Heart left ventricle (tissue), 13 donors: ENCODE results near the gene FNBP1.

Experiments
- CTCF ChIP-seq, 12 donors: fragments of 200-600 bp; sonication (generic) in 4 of 12; IDR thresholded peaks; one replicate each; pipeline versions ENCODE4 v1.5.0 to v1.8.0; 2018 to 2022; ENCODE audit warnings: antibody characterized with exemption in 12 of 12, mild to moderate bottlenecking in 5 of 12
- POLR2A ChIP-seq, 2 donors: fragments of 450-650 bp; IDR thresholded peaks; one replicate each; pipeline ENCODE4 v1.6.1; 2017; ENCODE audit warnings: antibody characterized with exemption in 2 of 2, mild to moderate bottlenecking in 2 of 2, moderate library complexity in 2 of 2
- donor health status: ischemic (EF 13 %, LVEDD 7.1; RV severe dilation, severe dysfunction).
- donor health status: DM: no; HTN: yes; CAD: no.
- donor health status: DM: no; HTN: no; CAD: no.
- donor health status: ischemic (EF 25% LVEDD 6.9; RV normal size, moderate dysfunction).
- donor health status: ischemic (EF 25% LVEDD 5.7; RV mildly dilated, moderate dysfunction).
- donor health status: ischemic (EF 35%, LVEDD 5.7; RV mildly dilated, moderate dysfunction).
- donor health status: nonischemic (EF 11% LVEDD 7.7; RV severe dilation, severe dysfunction).
- donor health status: DM: yes; HTN: yes; CAD: no.
- donor health status: PGD.
- donor health status: ischemic (EF 29% LVEDD 5.4; RV normal size, mild dysfunction).
- donor health status: nonischemic (EF 23%, LVEDD 6.1; RV moderate dilation, normal function).

DNA sequence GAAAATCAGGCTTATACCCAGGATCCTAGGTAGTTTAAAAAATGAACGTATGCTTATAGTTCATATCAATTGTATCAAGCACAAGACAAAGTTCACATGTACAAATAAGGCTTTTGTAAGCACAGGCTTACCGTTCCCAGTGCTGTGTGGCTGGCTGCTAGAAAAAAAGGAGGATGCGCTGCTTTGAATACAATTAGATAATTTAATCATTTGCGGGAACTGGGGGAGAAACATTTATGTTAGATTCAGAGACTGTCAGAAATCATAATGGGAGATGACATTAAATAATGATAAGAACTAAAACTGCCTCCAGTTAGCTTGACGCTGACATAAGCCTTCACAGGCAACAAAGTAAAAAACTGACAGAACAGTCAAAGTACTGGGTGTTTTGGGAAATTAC is 93.2 kb downstream of the FNBP1 start:
- TF ChIP-seq POLR2A (IDR thresholded peaks at IDR 0.05), result no peak
- no peak for TF ChIP-seq CTCF (IDR thresholded peaks at IDR 0.05)
